Measurements from ENCODE around the gene FAM234B.

FAM234B gene

GRCh38 chr12:13093191-13093847 is 49.1 kb downstream of the FAM234B start:
- no peak for DNase-seq

DNA sequence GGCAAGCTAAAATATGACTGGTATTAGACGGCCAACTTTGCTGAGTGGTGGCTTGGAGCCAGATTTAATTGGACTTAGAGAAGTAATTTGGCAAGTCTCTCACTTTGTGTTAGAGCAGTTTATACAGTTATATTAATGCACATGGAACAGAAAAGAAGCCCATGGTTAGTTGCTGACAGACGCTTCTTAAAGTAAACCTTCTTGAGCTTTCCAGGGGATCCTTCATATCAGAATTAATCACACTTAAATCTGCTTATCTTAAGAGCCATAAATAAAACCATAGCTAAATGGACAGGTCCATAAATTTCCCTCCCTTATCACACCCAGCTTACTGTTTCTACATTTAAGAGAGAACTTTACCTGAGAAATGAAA is 49.7 kb downstream of the FAM234B start:
- no peak for DNase-seq

DNA sequence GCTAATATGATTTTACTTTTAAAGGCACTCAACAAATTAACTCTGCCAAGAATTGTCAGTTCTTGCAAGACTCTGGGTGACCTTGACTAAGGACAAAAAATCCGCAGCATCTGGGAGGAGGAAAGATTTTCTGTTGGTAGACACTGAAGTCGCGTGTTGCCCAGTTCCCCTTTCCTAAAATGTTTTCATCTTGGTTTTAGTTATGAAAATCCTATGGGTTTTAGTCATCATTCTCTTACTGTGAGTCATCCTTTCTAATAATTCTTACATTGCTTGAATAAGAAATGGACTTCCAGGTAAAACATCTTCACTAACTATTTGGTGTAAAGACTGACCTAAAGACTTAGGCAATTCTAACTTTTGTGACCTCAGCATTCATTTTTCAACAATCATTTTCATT is 50.2 kb downstream of the FAM234B start:
- no peak for DNase-seq

DNA sequence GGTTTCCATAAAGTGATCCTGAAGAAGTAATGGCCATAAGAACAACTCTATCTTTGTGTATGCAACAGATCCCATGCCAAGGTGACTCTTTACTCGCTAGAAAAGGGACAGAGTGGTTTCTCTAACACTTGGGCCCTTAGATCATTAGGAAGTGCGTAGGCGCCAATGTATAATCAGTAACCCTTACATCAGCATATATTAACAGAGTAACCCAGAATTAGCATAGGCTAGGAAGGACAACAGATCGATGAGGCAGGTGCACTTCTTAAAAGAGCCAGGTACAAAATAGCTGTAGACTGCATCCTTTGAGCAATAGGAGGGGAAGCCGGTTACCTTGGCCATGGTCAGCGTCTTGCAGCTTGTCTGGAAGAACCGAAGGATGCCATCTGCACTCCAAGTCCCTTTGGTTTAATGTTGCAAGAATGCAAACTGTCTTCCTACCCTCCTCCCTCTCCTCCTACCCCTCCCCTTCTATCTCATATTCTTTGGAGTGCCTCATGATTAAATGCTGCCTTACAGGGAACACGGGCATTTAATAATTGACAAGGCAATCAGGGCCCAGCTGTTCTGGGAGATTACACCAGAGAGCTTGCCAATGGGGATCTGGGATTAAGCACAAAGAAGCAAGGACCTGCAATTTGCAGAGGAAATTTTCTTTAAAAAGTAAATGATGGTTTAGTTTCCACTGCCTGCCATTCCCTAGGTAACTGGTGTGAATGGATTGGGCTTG is 51.2 kb downstream of the FAM234B start:
- DNase-seq = no peak

- DNase-seq = no peak
Observed at GRCh38 chr12:13097491-13098011, 53.4 kb downstream of the FAM234B start.

DNA sequence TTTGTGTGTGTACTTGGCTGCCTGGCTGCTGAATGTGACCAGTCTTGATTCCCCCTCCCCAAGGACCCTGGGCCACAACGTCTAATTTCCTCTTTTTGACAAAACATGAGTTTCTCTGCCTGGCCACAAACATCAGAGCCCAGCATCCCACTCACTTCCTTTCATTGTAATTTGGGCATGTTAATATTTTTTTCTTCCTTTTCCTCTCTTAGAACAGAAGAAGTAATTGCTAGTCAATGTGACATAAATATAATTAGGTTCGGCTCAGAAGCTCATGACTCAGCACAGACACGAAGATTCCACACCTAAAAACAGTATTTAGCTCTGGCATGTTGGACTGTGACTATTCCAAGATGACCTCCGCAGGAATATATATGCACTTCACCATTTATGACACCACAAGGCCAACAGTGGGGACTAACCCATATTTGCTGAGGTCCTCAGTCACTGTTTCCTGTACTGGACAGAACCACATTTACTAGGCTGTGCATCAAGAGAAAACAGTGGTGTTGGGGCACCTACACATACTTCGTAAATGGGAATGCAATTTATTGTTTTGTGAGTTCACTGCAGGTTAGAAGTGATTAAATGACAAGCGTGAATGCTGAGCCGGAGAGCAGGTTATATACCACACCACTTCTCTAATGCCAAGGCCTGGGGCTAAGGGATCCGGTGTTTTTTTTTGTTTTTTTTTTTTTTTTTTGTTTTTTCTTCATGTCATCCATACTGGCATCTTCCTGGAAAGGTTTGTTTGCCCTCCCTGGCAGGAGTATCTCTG is 55.1 kb downstream of the FAM234B start:
- DNase-seq = no peak

DNA sequence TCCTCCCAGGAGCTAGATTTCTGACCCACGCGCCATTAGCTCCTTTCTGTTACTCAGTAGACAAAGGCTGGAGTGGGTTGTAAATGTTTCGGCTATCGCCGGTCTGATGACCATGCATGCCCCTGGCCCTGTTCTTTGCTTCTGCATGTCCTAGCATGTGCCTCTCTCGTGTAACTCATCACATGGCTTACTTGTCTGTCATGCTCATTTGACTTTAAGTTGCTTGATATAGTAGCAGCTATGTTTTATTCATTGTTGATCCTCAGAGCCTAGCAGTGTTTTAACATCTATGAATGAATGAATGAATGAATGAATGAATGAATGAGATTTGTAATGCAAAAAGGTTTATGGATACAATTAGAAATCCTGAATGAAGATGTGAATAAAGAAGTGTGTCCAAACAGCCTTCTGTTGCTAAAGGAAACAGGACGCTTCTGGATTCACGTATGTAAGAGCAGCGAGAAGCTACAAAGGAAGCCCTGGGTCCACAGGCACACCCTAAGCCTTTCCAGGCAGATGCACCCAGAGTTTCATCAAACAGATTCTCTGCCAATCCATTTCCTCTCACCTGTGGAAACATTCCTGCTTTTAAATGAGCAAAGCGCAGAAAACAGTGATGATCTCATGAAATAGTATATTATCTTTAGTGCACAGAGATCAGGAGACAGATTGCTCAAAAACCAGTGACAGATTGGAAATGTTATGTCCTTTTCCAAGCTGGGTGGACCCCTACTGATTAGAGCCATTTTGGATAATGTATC is 55.8 kb downstream of the FAM234B start:
- DNase-seq = no peak

DNA sequence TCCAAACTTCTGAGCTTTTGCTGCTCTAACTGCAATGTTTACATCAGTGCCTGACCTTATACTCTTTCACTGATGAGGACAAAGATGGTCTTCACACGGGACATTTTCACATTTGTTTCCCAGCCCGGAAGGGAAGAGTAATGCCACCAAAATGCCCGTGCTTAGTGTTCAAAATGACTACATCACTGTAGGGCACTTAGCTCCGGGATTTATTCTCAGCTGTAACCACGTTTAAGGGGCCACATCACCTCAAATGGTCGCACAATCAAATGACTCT is 56.4 kb downstream of the FAM234B start:
- no peak for DNase-seq

DNA sequence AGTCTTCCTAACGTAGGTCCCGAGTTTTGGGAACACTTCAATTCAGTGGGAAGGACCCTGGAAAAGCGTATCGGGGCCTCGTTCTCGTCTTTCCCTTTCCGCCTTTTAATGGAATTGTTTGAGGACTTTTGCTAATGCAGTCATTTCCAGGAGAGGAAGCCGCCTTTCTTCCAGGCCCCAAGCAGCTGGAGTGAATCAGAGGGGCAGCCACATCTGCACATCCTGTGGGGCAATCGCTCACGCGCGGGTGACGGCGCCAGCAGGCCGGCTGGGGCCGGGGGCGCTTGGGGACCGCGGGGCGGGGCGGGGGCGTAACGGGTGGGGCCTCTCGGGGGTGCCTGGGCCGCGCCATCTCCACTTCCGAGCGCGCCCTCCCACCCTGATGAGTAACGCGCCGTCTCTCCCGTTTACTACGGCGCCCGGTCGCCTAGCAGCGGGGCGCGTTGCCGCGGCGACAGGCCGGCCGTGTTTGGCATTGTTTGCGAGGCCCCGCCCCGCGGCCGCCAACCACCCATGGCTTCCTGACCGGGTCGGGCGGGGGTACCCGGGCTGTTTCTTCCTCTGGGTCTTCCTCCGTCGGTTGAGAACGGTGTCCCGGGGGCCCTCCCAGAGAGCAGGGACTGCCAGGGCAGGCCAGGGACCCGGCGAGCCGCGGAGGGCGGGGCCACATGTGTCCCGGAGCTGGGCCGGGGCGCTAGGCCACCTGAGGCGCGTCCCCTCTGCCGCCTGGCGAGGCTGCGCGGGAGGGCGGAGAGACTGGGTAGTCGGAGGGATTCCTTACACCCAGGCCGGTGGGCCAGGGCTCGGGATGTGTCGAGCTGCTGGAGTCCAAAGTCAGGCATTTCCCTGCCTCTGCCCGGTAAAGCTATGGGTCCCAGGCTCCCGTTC is 56.9 kb downstream of the FAM234B start:
- DNase-seq = peak; percentile 91

GRCh38 chr12:13101821-13102375 is 57.7 kb downstream of the FAM234B start:
- DNase-seq = peak; percentile 11

DNA sequence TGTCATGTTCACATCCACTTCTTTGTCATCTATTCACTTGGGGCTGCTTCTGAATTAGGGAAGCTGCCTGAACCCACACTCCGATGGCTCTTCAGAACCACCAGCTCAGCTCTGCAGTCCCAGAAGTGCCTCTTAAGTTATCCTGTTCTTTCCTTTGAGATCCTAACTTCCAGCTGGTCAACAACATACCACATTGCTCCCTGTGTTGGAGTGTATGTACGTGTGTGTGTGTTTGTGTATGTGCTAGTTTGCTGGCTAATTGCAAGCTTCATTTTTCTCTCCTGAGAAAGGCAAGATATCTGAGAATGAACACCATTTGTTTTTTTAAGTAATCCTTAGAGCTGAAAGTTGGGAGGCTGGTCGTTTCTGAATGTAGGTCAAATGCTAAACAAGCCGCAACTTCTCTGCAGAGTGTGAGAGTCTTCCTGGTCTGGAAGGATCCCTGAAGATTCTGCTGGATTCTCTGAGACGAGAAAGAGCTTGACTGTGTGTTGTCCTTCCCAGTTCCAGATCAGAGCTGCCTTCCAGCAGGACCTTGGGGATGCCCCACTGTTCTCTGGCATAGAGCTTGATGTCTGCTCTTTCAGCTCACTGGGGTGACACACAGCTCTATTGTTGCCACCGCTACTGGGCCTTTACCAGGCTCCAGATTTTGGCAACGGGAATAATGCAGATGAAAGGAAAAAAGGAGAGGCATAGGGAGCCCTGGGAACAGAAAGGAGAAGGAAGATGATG is 58.4 kb downstream of the FAM234B start:
- DNase-seq = no peak

DNA sequence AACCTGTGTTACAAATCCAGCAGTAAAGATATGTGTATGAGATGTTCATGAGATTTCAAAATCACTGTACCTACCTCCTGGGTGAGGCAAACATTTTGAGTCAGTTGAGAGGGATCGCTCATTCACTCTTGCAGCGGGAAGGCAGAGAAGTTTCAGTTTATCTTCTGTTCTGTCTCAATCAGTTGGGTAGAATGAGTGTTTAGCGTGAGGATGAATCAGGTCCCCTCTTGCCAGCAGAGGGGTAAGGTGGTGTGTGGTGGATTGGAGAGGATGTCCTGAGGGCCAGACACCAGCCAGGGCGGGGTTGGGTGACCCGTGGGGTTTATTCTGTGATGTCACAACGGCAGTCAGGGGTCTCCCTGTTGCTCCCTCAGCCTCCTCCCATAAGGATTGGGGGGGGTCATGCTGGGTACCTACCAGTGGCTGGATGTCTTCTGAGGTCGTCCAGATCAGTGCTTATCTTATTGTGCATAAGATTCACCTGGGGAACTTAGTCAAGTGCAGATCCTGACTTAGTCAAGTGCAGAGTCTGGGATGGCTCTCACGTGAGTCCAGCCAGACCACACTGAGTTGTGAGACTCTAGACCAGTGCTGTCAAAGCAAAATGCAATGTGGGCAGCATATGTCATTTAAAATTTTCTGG is 59.3 kb downstream of the FAM234B start, which contains the start of gene GSG1:
Gene GSG1, minus strand, starts transcription at position 277 of the 643 bp plus-strand sequence. Its CDS starts 155 bp downstream, at position 122.
- DNase-seq = peak; percentile 26

- DNase-seq = no peak
Observed at GRCh38 chr12:13104409-13104808, 60.2 kb downstream of the FAM234B start.

- no peak for DNase-seq
Observed at GRCh38 chr12:13105781-13106180, 61.6 kb downstream of the FAM234B start.

GRCh38 chr12:13106666-13107065 is 62.5 kb downstream of the FAM234B start:
- no peak for DNase-seq

DNA sequence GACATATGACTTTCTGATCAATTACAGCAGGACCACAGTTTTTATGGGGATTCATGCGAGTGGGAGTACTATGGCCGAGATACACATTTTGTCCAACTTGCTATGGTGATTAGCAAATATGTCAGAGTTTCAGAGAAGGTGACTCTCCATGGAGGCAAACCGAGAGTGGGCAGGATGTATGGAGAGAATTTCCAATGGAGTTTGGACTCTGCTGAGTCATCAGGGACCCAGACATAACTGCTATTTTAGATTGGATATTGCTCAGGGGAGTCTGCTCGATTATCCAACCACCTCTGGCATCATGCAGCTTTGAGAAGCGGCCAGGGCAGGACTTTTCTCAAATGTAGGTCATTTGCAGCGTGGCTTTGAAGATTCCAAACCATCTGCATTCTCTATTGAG is 68.8 kb downstream of the FAM234B start:
- DNase-seq = no peak

DNA sequence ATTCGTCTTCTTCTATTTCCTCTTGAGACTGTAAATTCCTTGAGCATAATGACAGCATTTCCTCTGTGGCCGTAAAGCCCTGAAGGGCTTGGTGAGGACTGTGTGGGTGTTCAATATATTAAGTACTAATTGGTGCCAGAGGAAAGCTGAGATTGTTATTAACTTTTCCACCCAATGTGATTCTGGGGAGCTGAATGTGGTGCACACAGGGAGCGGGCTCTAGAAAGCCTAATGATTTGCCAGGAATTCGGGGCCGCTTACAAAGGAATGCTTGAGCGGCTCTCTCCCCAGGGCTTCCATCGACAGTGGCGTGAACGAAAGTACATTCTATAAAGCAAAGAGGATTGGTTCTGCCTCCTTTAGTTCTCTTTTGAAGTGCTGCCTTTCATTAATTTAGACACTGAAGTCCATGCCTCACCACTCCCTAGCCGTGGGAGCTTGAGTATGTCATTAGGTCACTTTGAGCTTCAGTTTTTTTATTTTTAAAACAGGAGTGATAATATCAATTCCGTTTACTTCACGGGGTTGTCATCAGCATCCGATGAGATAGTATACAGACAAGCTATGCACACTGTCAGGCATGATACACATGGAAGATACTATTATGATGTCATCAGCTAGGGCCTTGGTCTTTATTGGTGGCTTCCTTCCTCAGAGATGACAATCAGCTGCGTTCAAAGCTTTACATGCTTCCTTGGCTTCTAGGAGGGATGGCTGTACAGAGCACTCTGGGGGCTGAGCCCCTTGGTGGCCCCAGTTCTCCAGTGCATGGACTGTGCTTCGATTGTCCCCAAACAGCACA is 70.3 kb downstream of the FAM234B start:
- DNase-seq = no peak

DNA sequence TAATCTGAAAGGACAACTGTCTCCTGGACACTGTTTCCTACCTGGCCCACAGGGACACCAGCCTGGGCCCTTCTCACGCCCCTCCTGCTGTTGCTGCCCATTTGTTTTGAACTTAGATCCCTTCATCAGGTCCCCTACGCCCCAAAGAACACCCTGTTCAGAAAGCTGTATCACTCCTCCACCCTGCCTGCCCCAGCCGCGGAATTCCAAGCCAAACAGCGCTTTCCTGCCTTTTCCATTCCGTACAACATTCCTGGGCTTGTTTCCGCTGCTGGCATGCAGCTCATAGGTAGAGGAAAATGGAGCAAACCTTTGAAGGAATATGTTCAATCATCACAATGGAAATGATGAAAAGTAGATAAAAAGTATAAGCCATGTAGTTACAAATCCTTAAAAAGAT is 72.1 kb downstream of the FAM234B start:
- DNase-seq = no peak

DNA sequence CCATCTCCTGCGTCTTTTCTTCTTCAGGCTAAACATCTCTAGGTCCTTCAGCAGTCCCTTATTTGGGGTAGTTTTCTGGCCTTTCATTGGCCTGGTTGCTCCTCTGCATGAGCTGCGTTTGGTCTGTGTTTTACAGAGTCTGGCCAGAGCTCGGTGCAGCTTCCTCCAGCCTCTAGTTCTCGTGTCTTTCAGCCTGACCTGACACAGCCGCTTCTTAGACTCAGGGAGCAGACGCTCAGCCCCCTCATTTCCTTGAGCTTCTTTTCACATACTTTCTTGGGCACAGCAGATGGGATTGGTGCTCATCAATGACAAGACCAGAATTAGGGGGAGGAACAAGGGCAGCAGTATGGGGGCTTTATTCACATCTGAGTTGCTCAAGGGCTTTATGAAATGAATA is 72.8 kb downstream of the FAM234B start:
- no peak for DNase-seq

GRCh38 chr12:13119826-13120225 is 75.6 kb downstream of the FAM234B start:
- no peak for DNase-seq

Measured in stimulated activated naive CD4-positive, alpha-beta T cell treated with Interleukin-2 at 50 U/mL for 16 hours (primary cell).